Immature natural killer cell (primary cell): ENCODE results near the gene RUNX1. TPM values are rescaled to one million over a fixed set of nuclear protein-coding genes. Genes with fewer than 3 reads are reported as not detected.

Source experiments
- DNase-seq, 3 donors: peaks; one replicate each; pipeline ENCODE4 v3.0.0; 2022; ENCODE audit warnings: mixed read lengths in 1 of 3
- H3K27ac Mint-ChIP-seq, 6 donors: one replicate each; pipeline ENCODE4 v1.8.0; 2020; ENCODE audit warnings: mixed read lengths in 6 of 6, mild to moderate bottlenecking in 5 of 6, inconsistent platforms in 4 of 6, moderate library complexity in 3 of 6
- H3K27me3 Mint-ChIP-seq, 3 donors: one replicate each; pipeline ENCODE4 v1.8.0; 2020 to 2021; ENCODE audit warnings: low read depth in 3 of 3, mild to moderate bottlenecking in 3 of 3, mixed read lengths in 3 of 3, moderate library complexity in 3 of 3, inconsistent platforms in 1 of 3
- H3K36me3 Mint-ChIP-seq, 3 donors: one replicate each; pipeline ENCODE4 v1.8.0; 2020; ENCODE audit warnings: mixed read lengths in 3 of 3, inconsistent platforms in 2 of 3, mild to moderate bottlenecking in 2 of 3
- H3K4me1 Mint-ChIP-seq, 2 donors: one replicate each; pipeline ENCODE4 v1.8.0; 2020; ENCODE audit warnings: inconsistent platforms in 2 of 2, mild to moderate bottlenecking in 2 of 2, mixed read lengths in 2 of 2, moderate library complexity in 1 of 2
- H3K4me3 Mint-ChIP-seq, 5 donors: one replicate each; pipeline ENCODE4 v1.8.0; 2020; ENCODE audit warnings: mild to moderate bottlenecking in 5 of 5, mixed read lengths in 5 of 5, inconsistent platforms in 3 of 5, moderate library complexity in 3 of 5
- H3K9me3 Mint-ChIP-seq, 6 donors: one replicate each; pipeline ENCODE4 v1.8.0; 2020; ENCODE audit warnings: mild to moderate bottlenecking in 6 of 6, mixed read lengths in 6 of 6, inconsistent platforms in 4 of 6, moderate library complexity in 3 of 6
- polyA plus RNA-seq, 3 donors: library from polyadenylated mRNA; unstranded; fragments of 300-500 nt; fragmentation: Illumina TruSeq; gene quantifications; one replicate each; pipeline ENCODE4 v1.2.3, GENCODE V29; 2021

The RUNX1 gene
- polyA plus RNA-seq, 3 donors from 2014 or later = 6.2 to 25.2 (median 10.6) TPM

DNA sequence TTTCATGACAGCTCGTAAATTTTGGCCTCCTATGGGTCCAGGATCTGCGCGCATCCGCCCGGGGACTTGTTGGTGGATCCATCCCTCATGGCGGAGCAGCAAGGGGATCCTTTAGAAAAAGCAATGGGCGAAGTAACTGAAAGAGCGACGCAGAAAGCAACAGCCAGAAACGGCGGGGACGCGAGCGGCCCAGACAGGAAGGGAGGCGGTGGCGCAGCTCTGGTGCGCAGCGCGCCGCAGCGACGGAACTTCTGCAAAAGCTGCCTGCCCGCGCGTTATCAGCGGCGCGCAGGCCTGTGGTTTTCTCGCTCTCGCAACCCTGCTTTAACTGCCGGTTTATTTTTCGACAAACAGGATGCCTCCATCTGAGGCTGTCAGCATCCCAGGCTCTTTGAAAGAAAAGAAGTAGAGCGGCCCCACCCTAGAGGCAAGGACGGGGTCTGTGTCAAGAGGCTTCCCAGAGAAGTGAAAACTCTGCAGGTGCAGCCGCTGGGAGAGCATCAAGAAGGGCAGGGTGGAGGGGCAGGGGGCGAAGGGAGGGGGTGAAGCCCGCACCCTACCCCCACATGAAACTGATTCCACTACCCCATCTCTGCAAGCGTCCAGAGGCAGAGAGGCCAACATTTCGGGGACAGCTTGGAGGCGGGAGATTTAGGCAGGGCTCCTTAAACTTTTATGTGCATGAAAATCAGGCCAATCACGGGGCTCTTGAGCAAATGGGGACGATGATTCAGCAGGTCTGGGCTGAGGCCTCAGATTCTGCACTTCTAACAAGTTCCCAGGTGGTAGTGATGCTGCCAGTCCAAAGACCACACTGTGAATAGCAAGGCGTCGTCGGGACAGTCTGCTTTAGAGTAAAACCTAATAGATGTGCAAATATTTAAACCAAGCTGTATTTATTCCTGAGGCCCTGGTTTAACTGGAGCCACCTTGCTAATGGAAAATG, 22.2 kb downstream of the RUNX1 start:
- peak; percentile 88 to 91 (median 91) for DNase-seq
- peaks cover 90 to 94% of the 10 kb centered on the region in 2 donors for H3K4me1 Mint-ChIP-seq
- no peaks in the 10 kb centered on the region for H3K9me3 Mint-ChIP-seq
- H3K36me3 Mint-ChIP-seq = peaks cover 6 to 17% (median 15%) of the 10 kb centered on the region in 3 donors
- peak overlapping the region; percentile 81 to 93 (median 90) for H3K4me3 Mint-ChIP-seq
- H3K27me3 Mint-ChIP-seq = peaks cover 4 to 17% (median 8%) of the 10 kb centered on the region in 3 donors
- peak overlapping the region; percentile 96 to 100 (median 100) for H3K27ac Mint-ChIP-seq

GRCh38 chr21:35026153-35026500, 23.0 kb downstream of the RUNX1 start:
- Mint-ChIP-seq H3K9me3 (no peaks in the 10 kb centered on the region), H3K27me3 (peaks cover 4 to 17% (median 8%) of the 10 kb centered on the region in 3 donors), H3K27ac (peak overlapping the region; percentile 96 to 100 (median 100)), H3K4me3 (peak overlapping the region; percentile 81 to 93 (median 90)), H3K4me1 (peaks cover 91 to 94% of the 10 kb centered on the region in 2 donors), H3K36me3 (peaks cover 6 to 19% (median 16%) of the 10 kb centered on the region in 3 donors)
- no peak for DNase-seq

GRCh38 chr21:35025206-35026152, 23.6 kb downstream of the RUNX1 start:
- peaks cover 91 to 94% of the 10 kb centered on the region in 2 donors for H3K4me1 Mint-ChIP-seq
- no peaks in the 10 kb centered on the region for H3K9me3 Mint-ChIP-seq
- peak overlapping the region; percentile 96 to 100 (median 100) for H3K27ac Mint-ChIP-seq
- H3K27me3 Mint-ChIP-seq = peaks cover 4 to 17% (median 8%) of the 10 kb centered on the region in 3 donors
- peak overlapping the region; percentile 81 to 93 (median 90) for H3K4me3 Mint-ChIP-seq
- DNase-seq = no peak
- peaks cover 9 to 19% (median 13%) of the 10 kb centered on the region in 3 donors for H3K36me3 Mint-ChIP-seq

- H3K36me3 Mint-ChIP-seq = peaks cover 10 to 21% (median 11%) of the 10 kb centered on the region in 3 donors
- peaks cover 4 to 20% (median 8%) of the 10 kb centered on the region in 3 donors for H3K27me3 Mint-ChIP-seq
- H3K27ac Mint-ChIP-seq = peak overlapping the region; percentile 96 to 100 (median 100)
- H3K9me3 Mint-ChIP-seq = no peaks in the 10 kb centered on the region
- H3K4me1 Mint-ChIP-seq = peaks cover 91 to 94% of the 10 kb centered on the region in 2 donors
- no peak for DNase-seq
- peak overlapping the region in 2 of 5 donors; percentile 19 to 43 for H3K4me3 Mint-ChIP-seq
Observed at GRCh38 chr21:35024513-35024912, 24.6 kb downstream of the RUNX1 start.

GRCh38 chr21:35024071-35024420, 25.1 kb downstream of the RUNX1 start:
- H3K27me3 Mint-ChIP-seq = peaks cover 4 to 20% (median 8%) of the 10 kb centered on the region in 3 donors
- peaks cover 14 to 26% (median 14%) of the 10 kb centered on the region in 3 donors for H3K36me3 Mint-ChIP-seq
- H3K4me1 Mint-ChIP-seq = peaks cover 91 to 94% of the 10 kb centered on the region in 2 donors
- DNase-seq = no peak
- peak overlapping the region; percentile 96 to 100 (median 100) for H3K27ac Mint-ChIP-seq
- H3K9me3 Mint-ChIP-seq = no peaks in the 10 kb centered on the region
- no peak overlapping the region for H3K4me3 Mint-ChIP-seq

GRCh38 chr21:35023396-35024070, 25.6 kb downstream of the RUNX1 start:
- peak overlapping the region in 1 of 5 donors; percentile 57 for H3K4me3 Mint-ChIP-seq
- H3K4me1 Mint-ChIP-seq = peaks cover 87 to 91% of the 10 kb centered on the region in 2 donors
- DNase-seq = no peak
- peak overlapping the region in 4 of 6 donors; percentile 66 to 84 (median 79) for H3K27ac Mint-ChIP-seq
- H3K9me3 Mint-ChIP-seq = no peaks in the 10 kb centered on the region
- H3K27me3 Mint-ChIP-seq = peaks cover 4 to 18% (median 8%) of the 10 kb centered on the region in 3 donors
- H3K36me3 Mint-ChIP-seq = peaks cover 13 to 27% (median 13%) of the 10 kb centered on the region in 3 donors

DNA sequence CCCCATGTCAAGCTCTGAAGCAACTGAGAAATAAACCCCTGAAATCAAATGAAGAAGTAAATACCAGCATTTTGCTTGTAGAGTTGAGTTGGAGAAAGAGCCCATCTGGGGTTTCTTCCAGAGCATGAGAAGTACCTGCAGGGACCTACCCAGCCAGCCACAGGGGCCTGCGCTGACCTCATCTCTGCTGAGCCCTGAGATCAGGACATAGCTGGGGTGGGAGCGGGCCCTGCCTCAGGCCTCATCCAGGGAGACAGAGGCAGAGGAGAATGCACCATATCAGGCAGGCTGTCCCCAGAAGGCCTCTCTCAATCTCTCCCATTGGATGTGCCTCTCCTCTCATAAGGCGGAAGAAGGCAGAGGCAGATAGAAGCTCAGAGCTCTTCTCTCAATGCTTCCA, 27.6 kb downstream of the RUNX1 start:
- peaks cover 3 to 8% (median 4%) of the 10 kb centered on the region in 3 donors for H3K27me3 Mint-ChIP-seq
- H3K36me3 Mint-ChIP-seq = peaks cover 11 to 35% (median 19%) of the 10 kb centered on the region in 3 donors
- peaks cover 82 to 83% of the 10 kb centered on the region in 2 donors for H3K4me1 Mint-ChIP-seq
- H3K4me3 Mint-ChIP-seq = no peak overlapping the region
- DNase-seq = no peak
- no peaks in the 10 kb centered on the region for H3K9me3 Mint-ChIP-seq
- peak overlapping the region in 5 of 6 donors; percentile 64 to 87 (median 77) for H3K27ac Mint-ChIP-seq

- H3K4me3 Mint-ChIP-seq = no peak overlapping the region
- peak overlapping the region; percentile 64 to 79 (median 75) for H3K27ac Mint-ChIP-seq
- H3K4me1 Mint-ChIP-seq = peaks cover 82 to 84% of the 10 kb centered on the region in 2 donors
- H3K9me3 Mint-ChIP-seq = no peaks in the 10 kb centered on the region
- peaks cover 11 to 35% (median 19%) of the 10 kb centered on the region in 3 donors for H3K36me3 Mint-ChIP-seq
- H3K27me3 Mint-ChIP-seq = peaks cover 2 to 3% (median 2%) of the 10 kb centered on the region in 3 donors
- no peak for DNase-seq
Observed at GRCh38 chr21:35020902-35021301, 28.2 kb downstream of the RUNX1 start.

- peaks cover 2 to 3% (median 2%) of the 10 kb centered on the region in 3 donors for H3K27me3 Mint-ChIP-seq
- H3K27ac Mint-ChIP-seq = peak overlapping the region; percentile 64 to 81 (median 78)
- peak in 1 of 3 donors; percentile 15 for DNase-seq
- H3K4me3 Mint-ChIP-seq = peak overlapping the region in 2 of 5 donors; percentile 6 to 18
- H3K4me1 Mint-ChIP-seq = peaks cover 82 to 84% of the 10 kb centered on the region in 2 donors
- H3K9me3 Mint-ChIP-seq = no peaks in the 10 kb centered on the region
- peaks cover 11 to 35% (median 19%) of the 10 kb centered on the region in 3 donors for H3K36me3 Mint-ChIP-seq
Observed at GRCh38 chr21:35020436-35020835, 28.7 kb downstream of the RUNX1 start.

- Mint-ChIP-seq H3K9me3 (no peaks in the 10 kb centered on the region), H3K27ac (peak overlapping the region in 2 of 6 donors; percentile 37 to 78), H3K4me1 (peaks cover 82 to 84% of the 10 kb centered on the region in 2 donors), H3K36me3 (peaks cover 11 to 35% (median 18%) of the 10 kb centered on the region in 3 donors), H3K27me3 (peaks cover 2 to 5% (median 3%) of the 10 kb centered on the region in 3 donors), H3K4me3 (no peak overlapping the region)
- no peak for DNase-seq
Observed at GRCh38 chr21:35019631-35020032, 29.5 kb downstream of the RUNX1 start.

DNA sequence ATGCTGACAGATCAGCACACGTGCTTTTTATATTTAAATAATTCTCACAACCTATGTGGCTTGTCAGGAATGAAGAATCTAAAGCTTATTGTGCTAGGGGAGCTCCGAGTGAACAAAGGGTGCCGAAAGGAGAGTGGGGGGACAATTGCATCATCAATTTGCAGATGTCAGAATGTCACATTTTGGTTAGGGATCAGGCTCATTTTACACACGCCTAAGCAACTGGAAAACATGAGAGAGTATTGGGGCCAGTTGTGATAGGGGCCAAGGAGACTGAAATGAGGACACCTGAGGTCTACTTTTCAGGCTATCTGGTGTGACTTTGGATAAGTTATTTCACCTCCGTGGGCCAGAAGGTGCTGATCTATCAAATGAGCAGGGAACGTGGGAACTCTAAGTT, 31.8 kb downstream of the RUNX1 start:
- H3K4me3 Mint-ChIP-seq = no peak overlapping the region
- DNase-seq = no peak
- H3K27ac Mint-ChIP-seq = peak overlapping the region in 3 of 6 donors; percentile 60 to 76 (median 62)
- peaks cover 8 to 27% (median 12%) of the 10 kb centered on the region in 3 donors for H3K36me3 Mint-ChIP-seq
- peaks cover 2 to 5% (median 3%) of the 10 kb centered on the region in 3 donors for H3K27me3 Mint-ChIP-seq
- H3K9me3 Mint-ChIP-seq = no peaks in the 10 kb centered on the region
- H3K4me1 Mint-ChIP-seq = peaks cover 78 to 84% of the 10 kb centered on the region in 2 donors

DNA sequence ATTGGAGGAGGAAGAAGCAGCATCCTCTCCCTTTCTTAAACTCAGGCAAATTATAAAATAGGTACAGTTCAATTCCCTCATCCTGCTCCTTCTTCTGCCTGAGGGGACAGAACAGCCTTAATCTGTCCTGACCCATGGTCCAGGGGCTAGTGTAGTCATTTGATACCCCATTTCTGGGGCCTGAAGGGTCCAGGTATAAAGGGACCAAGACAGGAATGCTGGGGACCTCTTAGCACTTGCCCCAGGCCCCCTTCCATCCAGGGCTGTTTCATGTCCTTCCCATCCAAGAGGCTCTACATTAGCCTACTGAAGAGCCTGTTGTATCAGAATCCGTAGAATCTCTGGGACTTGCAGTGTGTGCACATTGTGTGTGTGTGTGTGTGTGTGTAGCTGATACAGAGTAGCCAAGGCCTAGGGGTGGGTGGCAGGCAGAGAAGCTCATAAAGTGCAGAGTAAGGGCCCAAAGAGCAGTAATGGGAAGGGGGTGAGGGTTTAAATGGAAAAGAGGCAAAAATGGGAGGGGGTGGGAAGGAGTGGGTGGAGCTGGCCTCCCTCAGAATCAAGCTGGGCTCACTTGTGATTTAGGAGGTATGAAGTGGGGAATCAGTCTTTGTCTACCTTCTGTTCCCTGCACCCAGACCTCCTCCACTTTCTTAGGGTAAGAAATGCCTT, 32.4 kb downstream of the RUNX1 start:
- peak overlapping the region; percentile 20 to 87 (median 60) for H3K27ac Mint-ChIP-seq
- peaks cover 77 to 84% of the 10 kb centered on the region in 2 donors for H3K4me1 Mint-ChIP-seq
- no peaks in the 10 kb centered on the region for H3K9me3 Mint-ChIP-seq
- H3K36me3 Mint-ChIP-seq = peaks cover 8 to 20% (median 12%) of the 10 kb centered on the region in 3 donors
- peak overlapping the region in 2 of 5 donors; percentile 8 to 12 for H3K4me3 Mint-ChIP-seq
- DNase-seq = no peak
- H3K27me3 Mint-ChIP-seq = peaks cover 2 to 5% (median 3%) of the 10 kb centered on the region in 3 donors
